NOMO-1 (cell line): ENCODE measurements around the gene ATP6V0C.

Experiments used
- DNase-seq, 2 experiments: peaks; one replicate each; lab custom pipeline; 2025; ENCODE audit not compliant: unreplicated experiment in 2 of 2; lab: John Stamatoyannopoulos, UW

Gene ATP6V0C

DNA sequence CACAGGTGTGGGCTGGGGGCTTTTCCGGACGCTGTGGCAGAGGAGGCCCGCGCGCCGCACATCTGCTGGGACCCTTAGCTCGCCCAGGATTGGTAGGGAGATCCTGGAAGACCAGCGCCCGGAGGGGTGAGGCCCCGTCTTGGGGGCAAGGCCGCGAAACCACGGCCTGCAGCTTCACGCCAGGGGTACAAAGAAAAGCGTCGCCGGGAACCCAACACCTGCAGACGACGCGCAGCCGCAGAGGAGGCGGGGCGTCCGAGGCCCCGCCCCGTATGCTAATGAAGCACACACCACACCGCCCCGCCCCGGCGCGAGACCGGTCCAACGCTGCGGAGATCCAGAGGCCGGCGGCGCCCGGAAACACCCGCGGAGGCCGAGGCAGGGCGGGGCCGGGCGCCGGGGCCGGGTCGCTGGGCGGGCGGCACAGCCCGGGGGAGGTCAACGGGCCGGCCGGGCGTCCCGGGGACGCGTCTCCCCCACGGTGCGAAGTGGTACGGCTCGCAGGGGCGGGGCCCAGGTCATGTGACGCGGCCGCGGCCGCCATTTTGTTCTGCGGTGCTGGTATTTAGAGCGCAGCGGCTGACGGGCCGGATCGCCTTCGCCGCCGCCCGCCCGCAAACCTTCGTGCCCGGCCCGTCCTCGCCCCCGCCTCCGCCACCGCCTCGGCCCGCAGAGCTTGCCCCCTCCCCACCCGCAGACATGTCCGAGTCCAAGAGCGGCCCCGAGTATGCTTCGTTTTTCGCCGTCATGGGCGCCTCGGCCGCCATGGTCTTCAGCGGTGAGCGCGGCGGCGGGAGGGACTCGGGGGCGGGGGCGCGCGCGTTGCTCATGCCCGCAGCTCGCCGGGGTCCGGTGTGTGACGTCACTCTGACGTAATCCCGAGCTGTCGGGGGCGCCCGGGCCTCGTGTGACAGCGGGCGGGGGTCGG lies at the start of gene ATP6V0C:
Gene ATP6V0C (plus strand): TSS at position 548 of the 928 bp plus-strand sequence. CDS start 152 bp downstream, at position 700.
- DNase-seq: peak; percentile 76 to 90

DNA sequence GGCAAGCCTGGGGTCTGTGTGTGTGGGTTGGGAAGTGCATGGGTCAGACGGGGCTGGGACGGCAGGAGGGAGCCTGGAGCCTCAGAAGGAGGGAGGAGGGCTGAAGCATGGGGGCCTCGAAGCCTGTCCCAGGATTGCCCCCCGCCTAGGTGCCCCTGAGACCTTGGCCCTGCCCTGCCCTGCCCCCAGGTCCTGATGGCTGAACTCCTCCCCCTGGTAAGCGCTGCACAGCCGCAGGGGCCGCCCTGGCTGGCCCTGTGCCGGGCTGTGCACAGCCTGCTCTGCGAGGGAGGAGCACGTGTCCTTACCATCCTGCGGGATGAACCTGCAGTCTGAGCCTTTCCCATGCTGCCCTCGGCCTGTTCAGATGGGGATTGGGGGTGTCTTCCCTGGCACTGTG lies 49.4 kb upstream of the ATP6V0C start:
- DNase-seq: no peak

DNA sequence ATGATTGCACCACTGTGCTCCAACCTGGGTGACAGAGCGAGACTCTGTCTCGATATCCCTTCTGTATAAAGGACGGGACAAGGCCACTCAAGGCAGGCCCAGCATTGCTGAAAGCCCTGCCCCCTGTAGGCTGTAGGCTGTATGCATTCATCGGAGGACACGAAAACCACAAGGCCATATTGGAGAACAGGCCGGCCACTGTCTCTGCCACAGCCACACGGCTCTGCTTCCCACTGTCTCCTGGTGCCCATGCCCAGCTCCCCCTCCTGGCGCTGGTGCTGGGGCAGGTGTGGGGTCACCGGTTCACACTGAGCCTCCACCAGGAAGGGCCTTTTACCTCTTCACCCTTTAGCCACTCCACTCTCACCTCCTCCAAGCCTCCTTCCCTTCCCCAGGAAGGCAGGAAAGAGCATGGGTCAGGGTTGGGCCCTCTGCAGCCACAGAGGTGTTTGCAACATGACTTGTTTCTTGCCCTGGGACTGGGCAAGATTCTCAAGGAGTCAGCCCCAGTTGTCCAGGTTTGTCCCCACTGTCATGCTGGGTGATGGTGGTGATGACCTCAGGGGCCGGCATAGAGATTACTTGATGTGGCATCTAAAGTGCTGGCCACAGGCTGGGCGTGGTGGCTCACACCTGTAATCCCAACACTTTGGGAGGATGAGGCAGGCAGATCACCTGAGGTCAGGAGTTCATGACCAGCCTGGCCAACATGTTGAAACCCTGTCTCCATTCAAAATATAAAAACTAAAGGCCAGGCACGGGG lies 47.9 kb upstream of the ATP6V0C start:
- DNase-seq: peak in 1 of 2 experiments; percentile 10

DNA sequence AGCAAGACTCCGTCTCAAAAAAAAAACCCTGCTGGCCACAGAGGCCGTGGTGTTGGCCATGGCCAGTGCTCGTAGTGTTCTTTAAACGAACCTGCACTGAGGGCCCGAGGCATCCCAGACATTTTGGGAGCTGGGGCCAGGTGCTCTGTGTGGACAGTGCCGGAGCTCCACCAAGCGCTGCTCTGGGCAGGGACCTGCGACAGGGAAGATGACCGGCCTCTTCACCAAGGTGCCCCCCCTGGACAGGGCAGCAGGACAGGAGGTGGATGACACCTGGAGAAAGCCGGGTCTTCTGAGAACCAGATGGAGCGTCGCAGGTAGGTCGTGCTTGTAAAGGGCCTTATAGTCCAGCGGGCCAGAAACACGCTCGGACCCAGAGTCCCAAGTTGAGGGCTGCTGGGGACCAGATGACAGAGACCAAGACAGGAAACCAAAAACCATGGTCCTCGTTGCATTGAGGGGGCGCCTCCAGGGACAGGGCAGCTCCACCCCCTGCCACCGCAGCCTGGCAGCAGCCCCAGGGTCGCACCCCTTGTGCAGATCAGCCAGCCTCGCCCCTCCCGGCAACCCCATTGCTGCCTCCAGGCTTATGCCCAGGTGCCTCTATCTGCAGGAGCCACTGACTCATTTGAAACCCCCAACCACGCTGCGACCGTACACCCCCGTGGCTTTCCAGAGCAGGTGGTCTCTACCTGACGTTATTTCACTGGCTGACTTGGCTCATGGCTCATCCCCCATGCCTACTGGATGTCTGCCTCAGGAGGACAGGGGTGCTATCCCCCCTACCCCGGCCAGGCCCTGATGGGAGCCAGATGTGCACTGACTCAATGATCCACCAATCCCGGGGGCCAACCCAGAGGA lies 46.9 kb upstream of the ATP6V0C start:
- no peak for DNase-seq

DNA sequence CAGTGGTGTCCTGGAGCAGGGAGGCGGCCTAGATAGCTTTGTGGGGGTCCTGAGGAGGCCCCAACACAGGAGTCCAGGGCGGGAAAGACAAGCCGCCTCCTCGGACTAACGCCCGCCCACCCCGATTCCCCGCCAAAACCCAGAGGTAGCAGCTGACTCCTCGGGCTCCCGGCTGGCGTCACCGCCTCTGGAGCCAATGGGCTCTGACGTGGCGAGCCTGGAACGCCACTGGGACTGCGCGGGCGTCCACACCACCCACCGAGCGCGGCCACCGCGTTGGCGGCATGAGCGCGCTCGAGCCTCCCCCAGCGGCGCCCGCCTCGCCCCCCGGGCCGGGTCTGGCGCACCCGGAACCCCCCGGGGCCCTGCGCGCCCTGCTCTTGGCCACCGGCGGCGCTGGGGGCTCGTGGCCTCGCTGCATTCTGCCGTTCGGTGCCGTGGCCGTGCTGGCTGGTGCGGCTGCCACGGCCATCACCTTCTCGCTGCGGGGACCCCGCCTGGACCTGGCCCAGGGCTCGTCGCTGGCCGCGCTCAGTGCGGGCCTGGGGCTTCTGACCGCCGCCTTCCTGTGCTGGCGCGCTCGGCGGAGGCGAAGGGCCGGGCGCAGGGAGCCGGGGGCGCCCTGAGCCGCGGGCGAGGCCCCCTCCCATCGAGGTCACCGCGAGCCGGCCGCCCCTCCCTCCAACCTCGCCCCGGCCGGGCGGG lies 46.1 kb upstream of the ATP6V0C start:
- peak in 1 of 2 experiments; percentile 28 for DNase-seq

DNA sequence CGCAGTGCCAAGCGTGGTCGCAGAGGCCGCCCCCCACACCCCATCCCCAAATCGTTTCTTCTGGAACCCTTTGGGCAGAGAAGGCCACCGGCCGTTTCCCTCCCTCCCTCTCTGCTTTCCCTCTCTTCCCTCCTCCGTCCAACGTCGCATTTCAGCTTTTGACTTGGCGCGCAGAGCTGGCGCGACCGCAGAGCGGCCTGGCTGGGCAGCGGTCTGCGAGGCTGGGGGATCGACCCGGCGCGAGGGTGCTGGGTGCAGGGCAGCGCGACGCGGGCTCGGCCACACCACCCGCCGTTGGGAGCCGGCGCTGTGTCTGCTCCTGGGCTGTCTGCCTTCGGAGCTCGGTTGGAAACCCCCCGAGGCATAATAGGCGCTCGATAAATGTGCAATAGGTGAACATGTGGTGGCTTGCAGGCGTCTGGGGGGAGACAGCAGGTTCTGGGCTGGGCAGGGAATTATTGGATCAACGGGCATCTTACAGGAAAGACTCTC lies 45.5 kb upstream of the ATP6V0C start:
- peak in 1 of 2 experiments; percentile 12 for DNase-seq

DNA sequence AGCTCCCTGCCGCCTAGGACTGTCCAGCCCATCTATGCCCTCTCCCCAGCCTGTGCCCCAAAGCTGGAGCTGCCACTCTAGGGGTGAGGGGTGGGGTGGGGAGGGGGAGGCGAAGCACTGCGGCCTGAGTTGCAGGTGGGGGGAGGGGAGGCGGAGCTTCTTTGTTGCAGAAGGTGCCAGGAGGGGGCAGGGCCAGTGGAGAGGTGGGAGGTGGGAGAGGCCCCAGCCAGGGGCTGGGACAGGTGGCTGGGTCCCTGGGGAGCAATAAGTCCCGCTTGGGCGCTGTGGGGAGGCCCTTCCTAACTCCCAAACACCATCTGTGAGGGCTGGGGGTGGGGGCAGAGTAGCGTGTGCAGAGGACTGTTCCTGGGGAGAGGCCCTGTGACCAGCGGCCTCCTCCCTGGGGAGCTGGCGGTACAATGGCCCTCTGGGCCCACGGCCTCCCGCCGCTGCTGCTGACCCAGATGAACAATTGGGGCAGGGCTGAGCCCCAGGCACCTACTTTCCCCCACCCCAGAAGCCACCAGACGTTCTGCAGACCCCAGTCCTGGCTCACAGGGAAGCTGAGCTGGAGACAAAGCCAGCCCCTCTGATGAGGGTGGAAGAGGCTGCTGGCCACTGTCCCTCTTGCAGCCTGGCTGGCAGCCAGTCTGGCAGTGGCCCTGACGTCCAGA lies 44.9 kb upstream of the ATP6V0C start:
- DNase-seq: no peak

DNA sequence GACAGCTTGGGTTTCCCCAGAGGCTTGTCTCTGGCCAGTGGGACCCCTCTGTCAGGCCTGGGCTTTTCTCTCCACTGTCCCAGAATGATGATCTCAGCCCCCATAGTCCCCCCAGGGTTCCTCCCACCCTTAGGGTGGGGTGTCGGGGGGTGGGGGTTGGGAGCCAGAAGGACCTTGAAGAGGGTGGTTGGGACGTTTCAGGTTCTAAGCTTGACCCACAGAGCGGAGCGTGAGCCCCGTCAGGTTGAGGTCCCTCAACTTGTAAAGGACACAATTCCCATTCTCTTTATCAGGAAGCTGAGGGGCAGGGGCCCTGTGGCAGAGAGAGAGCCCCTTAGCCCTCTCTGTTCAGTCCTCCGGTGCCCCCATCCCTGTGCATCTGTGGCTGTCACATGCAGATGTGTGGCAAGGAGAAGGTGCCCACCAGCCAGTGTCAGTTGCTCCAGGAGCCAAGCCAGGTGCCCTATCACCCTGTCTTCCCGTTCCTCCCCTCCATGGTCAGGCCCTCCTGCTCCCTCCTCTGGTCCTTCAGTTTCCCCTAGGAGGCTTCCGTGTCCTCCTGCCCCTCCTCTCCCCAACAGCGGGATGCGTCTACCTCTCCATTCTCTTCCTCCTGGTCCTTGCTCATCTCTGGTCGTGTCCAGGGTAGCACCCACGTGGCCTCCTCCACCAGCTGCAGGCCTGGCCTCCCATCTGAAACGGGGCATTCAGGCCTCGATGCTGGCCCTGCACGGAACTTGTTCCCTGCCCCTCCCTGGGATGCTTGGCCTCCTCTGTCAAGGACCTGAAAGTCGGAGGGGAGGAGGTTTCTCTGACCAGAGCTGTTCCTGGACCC lies 44.1 kb upstream of the ATP6V0C start:
- DNase-seq: no peak

DNA sequence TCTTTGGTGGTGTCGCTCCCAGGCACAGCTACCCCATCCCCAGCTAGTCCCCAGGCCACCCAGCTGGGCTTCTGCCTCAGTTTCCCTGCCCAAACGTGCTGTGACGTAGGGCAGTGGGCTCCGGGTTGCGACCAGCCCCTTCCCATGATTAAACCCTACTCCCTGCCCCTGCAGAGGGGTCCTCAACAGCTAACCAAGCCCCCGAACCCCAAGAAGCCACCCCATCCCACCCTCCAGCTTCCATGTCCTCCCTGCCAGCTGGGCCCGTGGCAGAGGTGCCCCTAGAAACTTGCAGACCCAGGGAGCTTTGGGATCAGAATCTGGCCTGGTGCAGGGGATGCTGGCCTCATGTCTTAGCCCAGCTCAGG lies 43.5 kb upstream of the ATP6V0C start:
- DNase-seq: no peak

DNA sequence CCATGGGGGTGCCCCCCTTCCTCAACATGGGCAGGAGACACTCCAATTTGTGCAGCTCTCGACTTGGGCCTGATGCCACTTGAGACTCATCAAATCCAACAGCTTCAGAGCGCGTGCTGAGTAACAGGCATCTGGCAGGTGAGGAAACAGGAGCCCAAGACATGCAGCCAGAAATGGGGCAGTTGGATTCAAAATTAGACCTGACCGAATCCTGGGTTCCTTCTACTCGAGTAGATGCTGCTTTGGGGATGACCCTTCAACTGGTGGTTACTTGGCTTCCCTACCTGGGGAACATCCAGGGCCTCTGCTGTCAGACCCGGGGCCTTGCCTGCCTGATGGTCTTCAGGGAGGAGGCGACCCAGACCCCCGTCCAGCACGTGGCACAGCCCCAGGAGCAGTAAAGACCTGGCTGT lies 43.1 kb upstream of the ATP6V0C start:
- DNase-seq: no peak

DNA sequence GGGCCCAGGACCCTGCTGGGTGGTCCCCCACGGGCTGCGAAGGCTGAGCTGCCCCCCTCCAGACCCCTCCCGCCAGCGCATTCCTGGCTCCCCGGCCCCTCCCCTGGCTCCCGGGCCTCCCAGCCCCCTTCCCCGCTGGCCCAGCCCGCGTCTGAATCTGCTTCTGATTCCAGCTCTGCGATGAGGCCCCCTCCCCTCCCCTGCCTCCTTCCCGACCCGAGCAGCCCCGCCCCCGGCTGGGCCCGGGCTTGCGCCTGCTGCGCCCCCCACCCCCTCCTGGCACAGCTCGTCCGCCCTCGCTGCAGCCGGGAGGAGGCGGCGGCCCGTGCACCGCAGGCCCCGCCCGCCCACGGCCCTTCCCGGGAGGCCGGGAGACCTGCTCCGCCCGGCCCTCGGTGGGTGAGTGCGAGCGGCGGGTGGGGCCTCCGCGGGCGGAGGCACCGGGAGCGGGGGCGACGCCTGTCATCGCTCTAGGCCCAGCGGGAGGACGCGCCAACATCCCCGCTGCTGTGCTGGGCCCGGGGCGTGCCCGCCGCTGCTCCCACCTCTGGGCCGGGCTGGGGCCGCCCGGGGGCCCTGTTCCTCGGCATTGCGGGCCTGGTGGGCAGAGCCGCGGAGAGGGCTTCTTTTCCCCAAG lies 42.6 kb upstream of the ATP6V0C start, which contains the start of gene NTN3:
Gene NTN3 (plus strand): TSS at position 282 of the 637 bp plus-strand sequence. CDS start 405 bp downstream, outside the sequence.
- DNase-seq: no peak

DNA sequence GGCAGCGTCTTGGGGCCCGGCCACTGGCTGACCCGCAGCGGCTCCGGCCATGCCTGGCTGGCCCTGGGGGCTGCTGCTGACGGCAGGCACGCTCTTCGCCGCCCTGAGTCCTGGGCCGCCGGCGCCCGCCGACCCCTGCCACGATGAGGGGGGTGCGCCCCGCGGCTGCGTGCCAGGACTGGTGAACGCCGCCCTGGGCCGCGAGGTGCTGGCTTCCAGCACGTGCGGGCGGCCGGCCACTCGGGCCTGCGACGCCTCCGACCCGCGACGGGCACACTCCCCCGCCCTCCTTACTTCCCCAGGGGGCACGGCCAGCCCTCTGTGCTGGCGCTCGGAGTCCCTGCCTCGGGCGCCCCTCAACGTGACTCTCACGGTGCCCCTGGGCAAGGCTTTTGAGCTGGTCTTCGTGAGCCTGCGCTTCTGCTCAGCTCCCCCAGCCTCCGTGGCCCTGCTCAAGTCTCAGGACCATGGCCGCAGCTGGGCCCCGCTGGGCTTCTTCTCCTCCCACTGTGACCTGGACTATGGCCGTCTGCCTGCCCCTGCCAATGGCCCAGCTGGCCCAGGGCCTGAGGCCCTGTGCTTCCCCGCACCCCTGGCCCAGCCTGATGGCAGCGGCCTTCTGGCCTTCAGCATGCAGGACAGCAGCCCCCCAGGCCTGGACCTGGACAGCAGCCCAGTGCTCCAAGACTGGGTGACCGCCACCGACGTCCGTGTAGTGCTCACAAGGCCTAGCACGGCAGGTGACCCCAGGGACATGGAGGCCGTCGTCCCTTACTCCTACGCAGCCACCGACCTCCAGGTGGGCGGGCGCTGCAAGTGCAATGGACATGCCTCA lies 41.9 kb upstream of the ATP6V0C start:
- DNase-seq: no peak

DNA sequence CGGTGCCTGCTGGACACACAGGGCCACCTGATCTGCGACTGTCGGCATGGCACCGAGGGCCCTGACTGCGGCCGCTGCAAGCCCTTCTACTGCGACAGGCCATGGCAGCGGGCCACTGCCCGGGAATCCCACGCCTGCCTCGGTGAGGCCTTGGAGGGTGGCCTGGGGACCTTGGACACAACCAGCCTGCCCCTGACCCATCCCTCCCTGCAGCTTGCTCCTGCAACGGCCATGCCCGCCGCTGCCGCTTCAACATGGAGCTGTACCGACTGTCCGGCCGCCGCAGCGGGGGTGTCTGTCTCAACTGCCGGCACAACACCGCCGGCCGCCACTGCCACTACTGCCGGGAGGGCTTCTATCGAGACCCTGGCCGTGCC lies 41.3 kb upstream of the ATP6V0C start:
- DNase-seq: no peak

DNA sequence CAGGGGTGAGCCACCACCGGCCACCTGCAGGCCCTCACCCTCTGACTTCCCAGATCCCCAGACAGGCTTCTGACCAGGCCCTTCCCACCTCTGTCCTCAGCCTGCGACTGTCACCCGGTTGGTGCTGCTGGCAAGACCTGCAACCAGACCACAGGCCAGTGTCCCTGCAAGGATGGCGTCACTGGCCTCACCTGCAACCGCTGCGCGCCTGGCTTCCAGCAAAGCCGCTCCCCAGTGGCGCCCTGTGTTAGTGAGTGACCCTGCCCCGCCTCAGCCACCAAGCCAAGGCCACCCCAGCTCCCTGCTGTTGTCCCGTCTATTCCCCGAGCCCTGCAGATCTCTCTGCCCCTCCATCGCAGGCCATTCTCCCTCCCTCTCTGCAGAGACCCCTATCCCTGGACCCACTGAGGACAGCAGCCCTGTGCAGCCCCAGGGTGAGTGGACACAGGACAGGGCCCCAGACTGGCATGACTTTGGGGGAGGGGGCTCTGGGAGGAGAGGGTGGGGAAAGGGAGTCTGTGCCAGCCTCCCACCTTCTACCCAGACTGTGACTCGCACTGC lies 40.8 kb upstream of the ATP6V0C start:
- no peak for DNase-seq

DNA sequence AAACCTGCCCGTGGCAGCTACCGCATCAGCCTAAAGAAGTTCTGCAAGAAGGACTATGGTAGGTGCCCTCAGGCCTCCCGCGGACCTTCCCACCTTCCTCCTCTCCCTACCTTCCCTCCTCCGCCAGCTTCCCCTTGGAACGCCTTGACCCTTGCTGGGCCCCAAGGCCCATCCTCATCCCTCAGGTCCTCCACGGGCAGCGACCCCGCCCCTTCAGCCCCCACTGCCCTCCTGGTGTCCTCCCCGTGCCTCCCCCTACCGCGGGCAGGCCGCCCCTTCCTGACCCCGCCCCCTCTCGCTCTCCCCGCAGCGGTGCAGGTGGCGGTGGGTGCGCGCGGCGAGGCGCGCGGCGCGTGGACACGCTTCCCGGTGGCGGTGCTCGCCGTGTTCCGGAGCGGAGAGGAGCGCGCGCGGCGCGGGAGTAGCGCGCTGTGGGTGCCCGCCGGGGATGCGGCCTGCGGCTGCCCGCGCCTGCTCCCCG lies 40.3 kb upstream of the ATP6V0C start:
- DNase-seq: no peak

DNA sequence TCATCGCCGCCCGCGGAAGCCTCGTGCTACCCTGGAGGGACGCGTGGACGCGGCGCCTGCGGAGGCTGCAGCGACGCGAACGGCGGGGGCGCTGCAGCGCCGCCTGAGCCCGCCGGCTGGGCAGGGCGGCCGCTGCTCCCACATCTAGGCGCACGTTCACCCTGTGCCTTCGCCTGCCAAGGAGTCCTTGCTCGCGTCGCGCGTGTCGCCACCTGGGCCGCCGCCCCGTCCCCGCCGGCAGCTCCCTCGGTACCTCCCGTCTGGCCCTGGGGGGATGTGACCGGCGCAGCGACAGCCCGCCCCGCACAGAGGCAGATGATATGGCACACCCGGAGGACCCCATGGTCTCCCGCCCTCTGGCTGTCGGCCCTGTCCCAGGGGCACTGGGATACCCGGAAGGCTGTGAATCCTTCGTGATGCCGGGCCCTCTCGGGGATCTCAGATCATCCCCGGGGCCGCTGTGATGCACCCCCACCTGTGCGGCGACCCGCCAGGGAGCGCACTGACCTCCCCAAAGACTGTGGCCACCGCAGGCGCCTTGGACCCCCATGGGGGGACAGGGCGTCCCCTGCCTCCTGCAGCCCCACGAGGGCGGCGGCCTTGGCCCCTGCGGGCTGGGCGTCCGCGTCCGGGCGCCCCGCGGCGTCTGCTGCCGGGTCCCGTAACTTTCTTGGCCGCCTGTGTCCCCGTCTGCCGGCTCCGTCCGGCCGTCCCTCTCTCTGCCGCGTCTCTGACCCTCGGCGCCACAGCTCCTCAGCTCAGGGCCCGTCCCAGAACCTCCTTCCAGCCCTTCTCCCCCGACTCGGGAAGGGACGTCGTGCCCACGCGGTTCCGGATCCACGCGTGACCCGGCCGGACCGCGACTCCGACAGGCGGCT lies 39.5 kb upstream of the ATP6V0C start:
- peak; percentile 40 to 73 for DNase-seq
